ENCODE data around the gene KLLN.
"Not testable (repeated sequence)": the region's sequence is repeated elsewhere in the genome, so short reads cannot be mapped to it uniquely, and the experiment has no call there.

Gene KLLN

DNA sequence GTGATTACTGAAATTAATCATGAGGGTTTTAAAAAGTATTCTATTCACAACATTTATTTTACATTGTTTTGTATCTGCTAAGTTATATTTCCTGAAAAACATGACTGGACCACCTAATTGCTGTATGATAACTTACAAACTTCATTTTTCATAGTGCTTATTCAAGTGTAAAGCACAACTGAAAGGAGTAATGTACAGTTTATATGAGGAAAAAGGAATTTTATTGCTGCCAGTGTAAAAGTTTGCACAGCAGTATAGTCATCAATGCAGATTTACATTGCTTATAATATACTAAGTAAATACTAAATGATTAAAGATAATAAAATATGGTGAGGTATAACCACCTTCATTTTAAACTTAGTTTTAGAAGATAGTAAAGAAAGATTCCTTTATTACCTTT lies 4.1 kb upstream of the KLLN start:
- DNase-seq (ENCODE audit: low read depth in 1 of 2, low spot score in 1 of 2) = no peak

GRCh38 chr10:87866412-87866974 lies 3.2 kb upstream of the KLLN start:
- DNase-seq (ENCODE audit: low read depth in 1 of 2, low spot score in 1 of 2) = no peak

DNA sequence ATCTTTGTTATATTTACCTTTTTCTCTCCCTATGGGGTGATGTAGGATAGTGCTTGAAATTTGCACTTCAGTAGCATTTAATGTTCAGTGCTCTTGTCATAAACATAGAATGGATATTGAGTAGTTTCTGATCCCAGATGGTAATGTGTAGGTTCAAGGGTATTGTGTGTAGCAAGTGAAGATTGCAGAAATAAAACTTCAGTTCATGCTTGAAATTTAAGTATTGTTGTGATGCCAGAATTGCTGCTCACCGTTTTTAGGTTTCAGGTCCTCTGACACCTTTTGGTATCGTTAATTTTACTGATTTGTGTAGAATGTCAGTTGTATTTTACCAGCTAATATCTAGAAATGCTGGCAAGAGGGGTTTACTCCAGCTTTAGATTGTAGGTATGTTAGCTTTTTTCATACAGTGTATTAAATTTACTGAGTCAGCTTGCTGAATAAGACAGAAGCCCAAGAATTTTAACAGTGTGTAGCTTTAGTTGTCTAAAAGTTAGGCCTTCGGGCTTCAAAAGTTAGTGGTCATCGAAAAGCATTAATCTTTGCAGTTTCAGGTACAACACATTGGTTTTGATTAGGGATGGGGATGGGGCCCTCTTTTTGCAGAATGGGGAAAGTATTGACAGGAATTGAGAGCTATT lies 2.0 kb upstream of the KLLN start:
- DNase-seq (ENCODE audit: low read depth in 1 of 2, low spot score in 1 of 2) = no peak

GRCh38 chr10:87864496-87865059 lies 1.2 kb upstream of the KLLN start:
- no peak for DNase-seq (ENCODE audit: low read depth in 1 of 2, low spot score in 1 of 2)

DNA sequence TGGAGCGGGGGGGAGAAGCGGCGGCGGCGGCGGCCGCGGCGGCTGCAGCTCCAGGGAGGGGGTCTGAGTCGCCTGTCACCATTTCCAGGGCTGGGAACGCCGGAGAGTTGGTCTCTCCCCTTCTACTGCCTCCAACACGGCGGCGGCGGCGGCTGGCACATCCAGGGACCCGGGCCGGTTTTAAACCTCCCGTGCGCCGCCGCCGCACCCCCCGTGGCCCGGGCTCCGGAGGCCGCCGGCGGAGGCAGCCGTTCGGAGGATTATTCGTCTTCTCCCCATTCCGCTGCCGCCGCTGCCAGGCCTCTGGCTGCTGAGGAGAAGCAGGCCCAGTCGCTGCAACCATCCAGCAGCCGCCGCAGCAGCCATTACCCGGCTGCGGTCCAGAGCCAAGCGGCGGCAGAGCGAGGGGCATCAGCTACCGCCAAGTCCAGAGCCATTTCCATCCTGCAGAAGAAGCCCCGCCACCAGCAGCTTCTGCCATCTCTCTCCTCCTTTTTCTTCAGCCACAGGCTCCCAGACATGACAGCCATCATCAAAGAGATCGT lies 690 bp upstream of the KLLN start:
- DNase-seq (ENCODE audit: low read depth in 1 of 2, low spot score in 1 of 2) = peak in 1 of 2 donors; percentile 14

- peak in 1 of 2 donors; percentile 51 for DNase-seq (ENCODE audit: low read depth in 1 of 2, low spot score in 1 of 2)
Observed at GRCh38 chr10:87862679-87863052, 667 bp downstream of the KLLN start.

- DNase-seq (ENCODE audit: low read depth in 1 of 2, low spot score in 1 of 2) = peak; percentile 83 to 91
Observed at GRCh38 chr10:87861953-87862678, 1.2 kb downstream of the KLLN start.

- DNase-seq (ENCODE audit: low read depth in 1 of 2, low spot score in 1 of 2) = no peak
Observed at GRCh38 chr10:87861566-87861952, 1.8 kb downstream of the KLLN start.

DNA sequence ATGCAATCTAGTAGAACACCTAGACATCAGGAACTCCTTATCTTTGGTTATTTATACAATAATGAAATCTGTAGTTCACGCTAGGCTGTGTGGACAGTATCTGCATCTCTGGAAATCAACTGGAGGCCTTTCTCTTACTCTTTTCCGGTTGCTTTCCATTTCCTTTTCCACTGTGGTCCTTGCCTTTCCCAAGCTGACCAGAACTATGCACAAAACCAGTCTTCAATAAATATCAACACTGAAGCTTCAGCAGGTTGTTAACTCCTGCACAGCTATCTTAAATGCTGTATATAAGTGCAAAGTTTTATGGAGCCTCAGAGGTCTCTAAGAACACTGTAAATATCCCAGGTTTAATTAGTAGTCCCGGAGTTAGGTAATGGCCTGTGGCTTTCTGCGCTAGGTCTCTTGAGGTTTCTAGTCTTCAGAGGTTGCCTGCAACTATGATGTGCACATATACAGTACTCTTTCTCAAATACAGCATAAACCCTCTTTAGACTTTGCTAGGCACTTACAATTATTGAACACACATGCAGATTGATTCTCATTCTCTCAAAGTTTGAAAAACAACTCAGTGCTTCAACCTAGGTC lies 2.4 kb downstream of the KLLN start:
- DNase-seq (ENCODE audit: low read depth in 1 of 2, low spot score in 1 of 2) = no peak

DNA sequence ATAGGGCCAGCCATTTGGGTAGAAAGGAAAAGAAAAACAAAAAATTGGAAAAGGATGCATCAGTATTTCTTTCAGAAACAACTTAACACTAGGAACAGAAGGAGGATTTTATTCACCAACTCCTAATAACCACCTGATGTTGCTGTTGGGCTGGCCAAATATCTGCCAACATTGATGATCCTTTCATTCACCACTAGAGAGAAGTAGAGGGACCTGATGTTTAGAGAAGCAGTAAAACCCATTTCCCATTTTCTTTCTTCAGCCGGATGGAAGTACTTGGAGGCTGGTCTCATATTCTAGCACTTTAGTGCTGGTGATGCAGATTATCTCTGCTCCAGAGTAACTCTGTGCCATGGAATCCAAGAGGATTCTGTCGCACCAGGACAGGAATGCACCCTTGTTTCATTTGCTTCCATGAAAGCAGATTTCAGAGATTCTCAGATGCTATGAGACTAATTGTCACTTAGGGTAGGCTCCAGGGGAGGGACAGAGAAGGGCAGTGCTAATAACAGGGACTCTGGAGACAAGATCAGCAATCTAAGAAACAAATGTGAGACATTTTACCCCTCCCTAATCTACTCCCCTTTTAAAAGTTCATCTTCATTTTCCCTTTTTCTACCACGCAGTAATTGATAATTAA lies 3.1 kb downstream of the KLLN start:
- DNase-seq (ENCODE audit: low read depth in 1 of 2, low spot score in 1 of 2) = peak in 1 of 2 donors; percentile 21

GRCh38 chr10:87855665-87856064 lies 7.7 kb downstream of the KLLN start:
- DNase-seq (ENCODE audit: low read depth in 1 of 2, low spot score in 1 of 2) = not testable (repeated sequence)

DNA sequence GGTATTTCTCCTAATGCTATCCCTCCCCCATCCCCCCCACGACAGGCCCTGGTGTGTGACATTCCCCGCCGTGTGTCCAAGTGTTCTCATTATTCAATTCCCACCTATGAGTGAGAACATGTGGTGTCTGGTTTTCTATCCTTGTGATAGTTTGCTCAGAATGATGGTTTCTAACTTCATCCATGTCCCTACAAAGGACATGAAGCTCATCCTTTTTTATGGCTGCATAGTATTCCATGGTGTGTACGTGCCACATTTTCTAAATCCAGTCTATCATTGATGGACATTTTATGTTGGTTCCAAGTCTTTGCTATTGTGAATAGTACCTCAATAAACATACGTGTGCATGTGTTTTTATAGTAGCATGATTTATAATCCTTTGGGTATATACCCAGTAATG lies 8.1 kb downstream of the KLLN start:
- DNase-seq (ENCODE audit: low read depth in 1 of 2, low spot score in 1 of 2) = not testable (repeated sequence)

DNA sequence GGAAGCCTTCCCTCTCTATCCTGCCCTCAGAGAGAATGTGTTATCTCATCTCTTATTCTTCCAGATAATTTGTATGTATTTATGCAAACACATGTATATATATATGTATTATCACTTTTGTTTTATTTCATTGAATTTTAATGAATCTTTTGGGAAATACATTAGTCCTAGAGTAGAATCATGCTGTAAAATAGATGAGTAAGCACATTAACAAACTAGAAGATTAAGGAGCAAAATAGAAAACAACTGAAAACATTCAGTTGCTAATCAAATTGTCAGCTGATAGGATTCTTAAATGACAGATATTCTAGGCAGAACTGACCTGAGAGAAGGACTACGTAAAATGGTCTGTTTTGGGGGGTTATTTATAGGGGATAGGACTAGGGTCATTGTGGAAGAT lies 11.2 kb downstream of the KLLN start:
- DNase-seq (ENCODE audit: low read depth in 1 of 2, low spot score in 1 of 2) = no peak

- DNase-seq (ENCODE audit: low read depth in 1 of 2, low spot score in 1 of 2) = peak in 1 of 2 donors; percentile 32
Observed at GRCh38 chr10:87850742-87851205, 12.6 kb downstream of the KLLN start.

DNA sequence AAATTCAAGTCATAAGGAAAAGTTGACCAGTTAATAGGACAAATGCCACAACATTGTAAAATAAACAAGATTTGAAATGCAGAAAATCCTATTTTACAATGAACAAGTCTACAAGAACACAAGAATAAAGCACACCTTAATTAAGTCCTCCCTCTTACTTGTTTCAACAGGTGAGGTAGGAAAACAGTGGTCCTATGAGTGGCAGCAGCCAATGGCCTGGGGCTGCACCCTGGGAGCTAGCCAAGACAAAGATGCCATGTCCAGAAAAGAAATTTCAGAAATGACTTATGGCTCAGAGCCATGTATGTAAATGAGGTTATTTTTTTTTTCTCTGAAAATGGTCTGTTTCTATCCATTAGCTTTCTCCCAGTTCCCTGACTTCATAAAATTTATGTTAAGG lies 14.3 kb downstream of the KLLN start:
- no peak for DNase-seq (ENCODE audit: low read depth in 1 of 2, low spot score in 1 of 2)

DNA sequence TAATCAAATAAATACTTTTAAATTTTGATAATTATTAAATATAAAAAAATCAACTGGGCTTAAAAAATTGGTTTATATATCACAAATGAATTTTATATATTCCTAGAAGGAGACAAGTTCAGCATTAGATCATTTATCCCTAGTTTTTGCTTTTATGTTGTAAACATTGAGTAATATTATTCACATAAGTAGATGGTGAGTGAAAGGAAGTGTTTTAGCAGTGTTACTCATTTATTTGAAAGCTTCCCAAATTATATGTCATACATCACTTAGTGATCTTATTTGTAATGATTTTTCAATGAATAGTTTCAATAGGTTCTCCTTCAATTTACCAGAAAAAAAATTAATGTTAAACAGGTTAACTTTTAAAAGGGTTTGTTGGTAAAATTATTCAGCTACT lies 15.8 kb downstream of the KLLN start:
- no peak for DNase-seq (ENCODE audit: low read depth in 1 of 2, low spot score in 1 of 2)

DNA sequence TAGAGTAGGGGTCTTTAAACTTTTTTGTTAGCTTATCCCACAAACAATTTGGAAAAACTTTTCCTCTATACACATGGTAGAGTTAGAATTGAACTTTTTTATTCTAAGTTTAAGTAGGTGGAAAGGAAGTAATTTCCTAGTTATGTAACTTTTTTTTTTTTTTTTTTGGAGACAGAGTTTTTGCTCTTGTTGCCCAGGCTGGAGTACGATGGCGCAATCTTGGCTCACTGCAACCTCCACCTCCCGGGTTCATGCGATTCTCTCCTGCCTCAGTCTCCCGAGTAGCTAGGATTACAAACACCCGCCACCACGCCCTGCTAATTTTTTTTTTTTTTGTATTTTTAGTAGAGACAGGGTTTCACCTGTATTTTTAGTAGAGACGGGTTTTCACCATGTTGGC lies 16.6 kb downstream of the KLLN start:
- DNase-seq (ENCODE audit: low read depth in 1 of 2, low spot score in 1 of 2) = not testable (repeated sequence)

DNA sequence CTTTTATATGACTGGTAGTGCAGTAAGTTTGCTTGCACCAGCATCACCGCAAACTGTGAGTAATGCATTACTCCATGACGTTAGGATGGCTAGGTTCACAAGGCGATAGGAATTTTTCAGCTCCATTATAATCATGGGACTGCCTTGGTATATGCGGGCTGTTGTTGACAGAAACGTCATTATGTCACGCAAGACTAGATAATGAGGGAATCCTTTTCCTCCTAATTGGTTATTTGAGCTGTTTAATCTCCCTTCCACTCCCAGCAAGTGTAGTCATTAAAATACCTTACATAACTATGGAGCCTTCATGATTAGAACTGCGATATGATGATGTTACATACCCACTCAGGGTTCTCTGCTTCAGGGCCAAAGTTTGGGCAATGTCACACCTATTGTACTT lies 17.3 kb downstream of the KLLN start:
- no peak for DNase-seq (ENCODE audit: low read depth in 1 of 2, low spot score in 1 of 2)

DNA sequence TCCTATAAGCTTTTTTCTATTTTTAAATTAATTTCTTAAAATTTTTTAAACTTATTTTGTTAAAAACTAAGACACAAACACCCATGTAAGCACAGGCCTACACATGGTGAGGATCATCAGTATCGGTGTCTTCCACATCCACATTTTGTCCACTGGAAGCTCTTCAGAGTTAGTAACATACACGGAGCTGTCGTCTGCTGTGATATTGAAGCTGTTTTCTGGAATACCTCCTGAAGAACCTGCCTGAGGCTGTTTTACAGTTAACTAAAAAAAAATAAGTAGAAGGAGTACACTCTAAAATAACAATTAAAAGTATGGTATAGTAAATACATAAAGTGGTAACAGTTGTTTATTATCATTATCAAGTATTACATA lies 17.7 kb downstream of the KLLN start:
- no peak for DNase-seq (ENCODE audit: low read depth in 1 of 2, low spot score in 1 of 2)

DNA sequence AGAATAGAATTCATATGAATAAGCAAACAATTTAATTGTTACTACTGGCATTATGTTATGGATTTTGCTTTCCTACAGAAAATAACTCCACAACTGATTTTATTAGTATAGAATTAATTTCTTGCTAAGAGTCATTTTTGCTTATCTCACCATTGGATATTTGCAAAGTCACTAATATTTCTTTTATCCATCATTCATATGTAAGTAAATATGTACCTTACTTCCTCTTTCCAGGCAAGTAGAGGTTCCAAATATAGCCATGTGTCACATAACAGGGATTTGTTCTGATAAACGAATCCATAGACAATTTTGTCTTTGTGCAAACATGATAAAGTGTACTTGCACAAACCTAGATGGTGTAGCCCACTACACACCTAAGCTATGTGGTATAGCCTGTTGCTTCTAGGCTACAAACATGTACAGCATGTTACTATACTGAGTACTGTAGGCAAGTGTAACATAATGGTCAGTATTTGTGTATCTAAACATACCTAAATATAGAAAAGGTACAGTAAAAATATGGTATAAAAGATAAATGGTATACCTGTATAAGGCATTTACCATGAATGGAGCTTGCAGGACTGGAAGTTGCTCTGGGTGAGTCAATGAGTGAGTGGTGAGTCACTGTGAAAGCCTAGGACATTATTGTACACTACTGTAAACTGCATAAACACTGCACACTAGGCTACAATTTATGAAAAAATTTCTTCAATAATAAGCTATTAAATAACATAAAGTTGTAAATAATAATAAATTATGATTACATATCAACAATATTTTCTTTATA lies 18.3 kb downstream of the KLLN start:
- DNase-seq (ENCODE audit: low read depth in 1 of 2, low spot score in 1 of 2) = no peak

All from activated CD4-positive, alpha-beta T cell treated with anti-CD3 and anti-CD28 coated beads, Interleukin-2, amount 50 U/mL, for 24 hours (primary cell).